ENCODE measurements around the gene CACNA1B. TPM values are rescaled to one million over a fixed set of nuclear protein-coding genes. Genes with fewer than 3 reads are reported as not detected.
"Not testable (repeated sequence)": the region's sequence is repeated elsewhere in the genome, so short reads cannot be mapped to it uniquely, and the experiment has no call there.

The CACNA1B gene
- total RNA-seq, 1 experiment from 2014 or later = 7.8 TPM

GRCh38 chr9:138085568-138085967 lies 208.0 kb downstream of the CACNA1B start:
- H3K14ac ChIP-seq (ENCODE audit: insufficient read depth, low read length) = no peak overlapping the region
- no peak overlapping the region for H3K23ac ChIP-seq (ENCODE audit: insufficient read length, low read depth, low read length)
- H2BK120ac ChIP-seq (ENCODE audit: low read depth, low read length, poor library complexity, severe bottlenecking) = no peak overlapping the region
- H3K4me1 ChIP-seq (ENCODE audit: insufficient read depth, low read length) = no peaks in the 10 kb centered on the region
- H3K9ac ChIP-seq (ENCODE audit: extremely low read depth, insufficient read length, low read length) = no peak overlapping the region
- H3K36me3 Mint-ChIP-seq (ENCODE audit: insufficient read depth in 1 of 3, low read depth in 3 of 3) = peaks cover 45 to 65% (median 63%) of the 10 kb centered on the region in 3 experiments
- H2BK20ac ChIP-seq (ENCODE audit: low read depth, low read length, poor library complexity, severe bottlenecking) = no peak overlapping the region
- H3K4me1 Mint-ChIP-seq = no peaks in the 10 kb centered on the region
- no peak for DNase-seq
- H3K27me3 ChIP-seq (ENCODE audit: insufficient read depth, low read length) = no peaks in the 10 kb centered on the region
- no peak overlapping the region for H2BK5ac ChIP-seq (ENCODE audit: insufficient read length, low read length)
- H4K91ac ChIP-seq (ENCODE audit: insufficient read length, low read depth, low read length) = no peak overlapping the region
- H3K27ac ChIP-seq (ENCODE audit: insufficient read length, low read depth, low read length) = no peak overlapping the region
- H3K79me1 ChIP-seq (ENCODE audit: insufficient read depth, low read depth, low read length, poor library complexity, severe bottlenecking) = no peaks in the 10 kb centered on the region
- H3K23me2 ChIP-seq (ENCODE audit: insufficient read length, low read depth, low read length, poor library complexity, severe bottlenecking) = no peaks in the 10 kb centered on the region
- H3K79me2 ChIP-seq (ENCODE audit: insufficient read depth, low read length) = no peaks in the 10 kb centered on the region
- H3K56ac ChIP-seq (ENCODE audit: insufficient read length, low read depth, low read length) = no peak overlapping the region
- H4K20me1 ChIP-seq (ENCODE audit: control insufficient read depth, insufficient read depth, insufficient read length) = no peaks in the 10 kb centered on the region
- H3K27me3 Mint-ChIP-seq (ENCODE audit: low read depth) = peaks cover 3% of the 10 kb centered on the region
- no CpG with 5 or more reads among the region's 4 CpGs for WGBS (ENCODE audit: extremely low coverage, insufficient read length, low lambda C conversion rate)
- no peak overlapping the region for H3T11ph ChIP-seq (ENCODE audit: low read length)
- H3K4ac ChIP-seq (ENCODE audit: low read depth, low read length) = no peak overlapping the region
- H3K4me2 ChIP-seq (ENCODE audit: insufficient read depth, insufficient read length, low read length) = no peak overlapping the region
- no peak overlapping the region for H4K8ac ChIP-seq (replicated peaks; ENCODE audit: insufficient read length, low read depth, low read length)
- peaks cover 60 to 81% of the 10 kb centered on the region in 2 experiments for H3K9me3 Mint-ChIP-seq
- TF ChIP-seq, protein P1, sequence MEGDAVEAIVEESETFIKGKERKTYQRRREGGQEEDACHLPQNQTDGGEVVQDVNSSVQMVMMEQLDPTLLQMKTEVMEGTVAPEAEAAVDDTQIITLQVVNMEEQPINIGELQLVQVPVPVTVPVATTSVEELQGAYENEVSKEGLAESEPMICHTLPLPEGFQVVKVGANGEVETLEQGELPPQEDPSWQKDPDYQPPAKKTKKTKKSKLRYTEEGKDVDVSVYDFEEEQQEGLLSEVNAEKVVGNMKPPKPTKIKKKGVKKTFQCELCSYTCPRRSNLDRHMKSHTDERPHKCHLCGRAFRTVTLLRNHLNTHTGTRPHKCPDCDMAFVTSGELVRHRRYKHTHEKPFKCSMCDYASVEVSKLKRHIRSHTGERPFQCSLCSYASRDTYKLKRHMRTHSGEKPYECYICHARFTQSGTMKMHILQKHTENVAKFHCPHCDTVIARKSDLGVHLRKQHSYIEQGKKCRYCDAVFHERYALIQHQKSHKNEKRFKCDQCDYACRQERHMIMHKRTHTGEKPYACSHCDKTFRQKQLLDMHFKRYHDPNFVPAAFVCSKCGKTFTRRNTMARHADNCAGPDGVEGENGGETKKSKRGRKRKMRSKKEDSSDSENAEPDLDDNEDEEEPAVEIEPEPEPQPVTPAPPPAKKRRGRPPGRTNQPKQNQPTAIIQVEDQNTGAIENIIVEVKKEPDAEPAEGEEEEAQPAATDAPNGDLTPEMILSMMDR (conservative IDR thresholded peaks at IDR 0.05) = no peak
- no peak overlapping the region for H3K27ac Mint-ChIP-seq
- H2AFZ ChIP-seq (ENCODE audit: low read length) = no peak overlapping the region
- no peak overlapping the region for H3K18ac ChIP-seq (ENCODE audit: insufficient read length, low read depth, low read length)
- H2BK12ac ChIP-seq (ENCODE audit: insufficient read length, low read depth, low read length) = no peak overlapping the region
- no peak overlapping the region for H3K4me3 Mint-ChIP-seq
- no peak overlapping the region for H2BK15ac ChIP-seq (ENCODE audit: low read depth, low read length)
- H4K5ac ChIP-seq (ENCODE audit: insufficient read length, low read depth, low read length) = no peak overlapping the region
- H3K9me3 ChIP-seq (ENCODE audit: control insufficient read depth, low read depth, low read length) = peaks cover 14% of the 10 kb centered on the region
- no peak overlapping the region for H2AK5ac ChIP-seq (ENCODE audit: insufficient read length, low read length)

DNA sequence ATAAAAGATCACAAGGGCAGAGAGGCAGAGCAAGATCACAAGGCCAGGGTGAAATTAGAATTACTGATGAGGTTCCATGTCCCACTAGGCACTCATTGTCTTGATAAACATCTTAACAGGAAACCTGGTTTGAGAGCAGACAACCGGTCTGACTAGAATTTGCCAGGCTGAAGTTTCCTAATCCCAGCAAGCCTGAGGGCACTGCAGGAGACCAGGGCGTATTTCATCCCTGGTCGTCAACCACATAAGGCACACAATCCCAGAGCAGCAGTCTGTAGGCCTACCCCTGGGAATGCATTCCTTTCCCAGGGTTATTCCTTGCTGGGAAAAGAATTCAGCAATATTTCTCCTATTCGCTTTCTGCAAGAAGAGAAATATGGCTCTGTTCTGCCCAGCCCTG lies 214.5 kb downstream of the CACNA1B start:
- not testable (repeated sequence) for H3K9me3 ChIP-seq (ENCODE audit: control insufficient read depth, low read depth, low read length); H4K5ac ChIP-seq (ENCODE audit: insufficient read length, low read depth, low read length); H3T11ph ChIP-seq (ENCODE audit: low read length); H3K4me1 ChIP-seq (ENCODE audit: insufficient read depth, low read length); H3K56ac ChIP-seq (ENCODE audit: insufficient read length, low read depth, low read length); H3K4me3 Mint-ChIP-seq; H3K14ac ChIP-seq (ENCODE audit: insufficient read depth, low read length); H3K4ac ChIP-seq (ENCODE audit: low read depth, low read length); H2BK120ac ChIP-seq (ENCODE audit: low read depth, low read length, poor library complexity, severe bottlenecking); H2AFZ ChIP-seq (ENCODE audit: low read length); H3K27me3 ChIP-seq (ENCODE audit: insufficient read depth, low read length); H2BK20ac ChIP-seq (ENCODE audit: low read depth, low read length, poor library complexity, severe bottlenecking); H3K23me2 ChIP-seq (ENCODE audit: insufficient read length, low read depth, low read length, poor library complexity, severe bottlenecking); H3K27ac ChIP-seq (ENCODE audit: insufficient read length, low read depth, low read length); H2BK12ac ChIP-seq (ENCODE audit: insufficient read length, low read depth, low read length); H3K27me3 Mint-ChIP-seq (ENCODE audit: low read depth); H3K4me1 Mint-ChIP-seq; H4K8ac ChIP-seq (replicated peaks; ENCODE audit: insufficient read length, low read depth, low read length); H3K9ac ChIP-seq (ENCODE audit: extremely low read depth, insufficient read length, low read length); H2BK5ac ChIP-seq (ENCODE audit: insufficient read length, low read length); H2BK15ac ChIP-seq (ENCODE audit: low read depth, low read length); H3K79me2 ChIP-seq (ENCODE audit: insufficient read depth, low read length); H3K18ac ChIP-seq (ENCODE audit: insufficient read length, low read depth, low read length); H3K27ac Mint-ChIP-seq; H3K79me1 ChIP-seq (ENCODE audit: insufficient read depth, low read depth, low read length, poor library complexity, severe bottlenecking); H3K4me2 ChIP-seq (ENCODE audit: insufficient read depth, insufficient read length, low read length); H4K91ac ChIP-seq (ENCODE audit: insufficient read length, low read depth, low read length); H3K23ac ChIP-seq (ENCODE audit: insufficient read length, low read depth, low read length); H4K20me1 ChIP-seq (ENCODE audit: control insufficient read depth, insufficient read depth, insufficient read length); H2AK5ac ChIP-seq (ENCODE audit: insufficient read length, low read length)
- WGBS (ENCODE audit: extremely low coverage, insufficient read length, low lambda C conversion rate) = no CpG with 5 or more reads among the region's 4 CpGs
- peaks cover 37 to 64% (median 60%) of the 10 kb centered on the region in 3 experiments for H3K36me3 Mint-ChIP-seq (ENCODE audit: insufficient read depth in 1 of 3, low read depth in 3 of 3)
- peaks cover 62 to 74% of the 10 kb centered on the region in 2 experiments for H3K9me3 Mint-ChIP-seq
- DNase-seq = peak; percentile 23
